DND-41 (cell line): ENCODE data around the gene SP2.
"Not testable (repeated sequence)": the region's sequence is repeated elsewhere in the genome, so short reads cannot be mapped to it uniquely, and the experiment has no call there.

Source experiments
- ATAC-seq: fragments of 200-7000 bp; cut with Tn5 transposase; 3 replicates; pipeline ENCODE4 v1.9.1; 2021; ENCODE audit warnings: low read depth; ENCODE audit not compliant: insufficient read depth
- DNase-seq: peaks from one replicate; pipeline ENCODE4 v3.0.0-alpha.2; 2020
- H2AFZ ChIP-seq: 2 replicates; pipeline ENCODE4 v1.6.0; 2012; ENCODE audit warnings: low read depth, low read length
- H3K27ac ChIP-seq: 2 replicates; pipeline ENCODE4 v1.5.1; 2012; ENCODE audit warnings: low read length, inconsistent platforms
- H3K27me3 ChIP-seq: fragments of 200-600 bp; sonication (generic); 2 replicates; pipeline ENCODE4 v1.6.0; 2012; ENCODE audit warnings: low read length, mild to moderate bottlenecking, inconsistent platforms; ENCODE audit not compliant: insufficient read depth, poor library complexity
- H3K36me3 ChIP-seq: 2 replicates; pipeline ENCODE4 v1.5.1; 2012; ENCODE audit warnings: low read length, inconsistent platforms; ENCODE audit not compliant: insufficient read depth
- H3K4me1 ChIP-seq: 2 replicates; pipeline ENCODE4 v1.5.1; 2012; ENCODE audit warnings: mild to moderate bottlenecking, low read length; ENCODE audit not compliant: insufficient read depth
- H3K4me2 ChIP-seq: 2 replicates; pipeline ENCODE4 v1.6.0; 2012; ENCODE audit warnings: mild to moderate bottlenecking, moderate library complexity, low read length, inconsistent platforms; ENCODE audit not compliant: insufficient read depth
- H3K4me3 ChIP-seq, 2 experiments: fragments of 200-600 bp in 1 of 2; shearing (Covaris generic) in 1 of 2; 2 replicates each; pipeline ENCODE4 v1.5.1; 2012 to 2016; ENCODE audit warnings: inconsistent platforms in 2 of 2, low read length in 2 of 2, mild to moderate bottlenecking in 2 of 2, low read depth in 1 of 2, moderate library complexity in 1 of 2
- H3K79me2 ChIP-seq: 2 replicates; pipeline ENCODE4 v1.6.0; 2012; ENCODE audit warnings: low read length, inconsistent platforms; ENCODE audit not compliant: insufficient read depth
- H3K9ac ChIP-seq: 2 replicates; pipeline ENCODE4 v1.6.0; 2012; ENCODE audit warnings: low read depth, mild to moderate bottlenecking, inconsistent platforms, low read length, moderate library complexity
- H3K9me3 ChIP-seq: 2 replicates; pipeline ENCODE4 v1.5.1; 2012; ENCODE audit warnings: low read length, moderate library complexity, mild to moderate bottlenecking, inconsistent platforms; ENCODE audit not compliant: insufficient read depth, severe bottlenecking
- H4K20me1 ChIP-seq: 2 replicates; pipeline ENCODE4 v1.6.0; 2012; ENCODE audit warnings: low read length; ENCODE audit not compliant: insufficient read depth
- EZH2 ChIP-seq: IDR thresholded peaks from 3 replicates; pipeline ENCODE4 v1.6.1; 2012; ENCODE audit warnings: borderline replicate concordance, low read depth, mild to moderate bottlenecking, moderate library complexity, low read length, inconsistent platforms; ENCODE audit not compliant: severe bottlenecking
- TF ChIP-seq, protein P1 (sequence below): IDR thresholded peaks from 2 replicates; pipeline ENCODE4 v1.5.1; 2012; ENCODE audit warnings: borderline replicate concordance, low read length, moderate library complexity, mild to moderate bottlenecking; ENCODE audit not compliant: poor library complexity, severe bottlenecking; ENCODE audit errors: extremely low read depth

SP2 gene

DNA sequence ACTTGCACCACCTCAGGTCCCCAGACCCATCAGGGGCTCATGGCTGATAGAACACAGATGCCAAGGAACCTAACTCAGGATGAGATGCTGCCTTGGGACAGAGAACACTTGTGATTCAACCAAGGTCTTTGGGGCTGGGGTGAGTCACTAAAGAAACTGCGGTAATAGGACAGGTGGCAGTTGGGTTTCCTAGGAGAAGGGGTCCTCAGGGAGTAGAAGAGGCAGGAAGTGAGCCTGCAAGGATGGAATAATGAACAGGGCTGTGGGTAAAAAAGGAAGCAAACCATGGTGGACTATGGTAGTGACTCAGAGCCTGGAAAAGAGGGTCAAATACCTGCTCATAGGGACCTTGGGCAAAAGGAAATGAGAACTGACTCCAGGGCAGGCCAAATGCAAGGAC, 38.8 kb downstream of the SP2 start:
- Histone ChIP-seq H3K4me1 (peaks cover 2% of the 10 kb centered on the region; the same call in 1 of the 2 replicates), H3K79me2 (no peaks in the 10 kb centered on the region; the same call in 1 of the 2 replicates), H3K27ac (no peak overlapping the region), H3K4me2 (no peak overlapping the region), H2AFZ (no peak overlapping the region), H3K4me3 (no peak overlapping the region), H3K27me3 (no peaks in the 10 kb centered on the region), H4K20me1 (no peaks in the 10 kb centered on the region; the same call in 1 of the 2 replicates), H3K9me3 (no peaks in the 10 kb centered on the region), H3K9ac (no peak overlapping the region), H3K36me3 (peaks cover 8% of the 10 kb centered on the region; the same call in 1 of the 2 replicates)
- no peak for ATAC-seq
- no peak for DNase-seq
- TF ChIP-seq, protein P1, sequence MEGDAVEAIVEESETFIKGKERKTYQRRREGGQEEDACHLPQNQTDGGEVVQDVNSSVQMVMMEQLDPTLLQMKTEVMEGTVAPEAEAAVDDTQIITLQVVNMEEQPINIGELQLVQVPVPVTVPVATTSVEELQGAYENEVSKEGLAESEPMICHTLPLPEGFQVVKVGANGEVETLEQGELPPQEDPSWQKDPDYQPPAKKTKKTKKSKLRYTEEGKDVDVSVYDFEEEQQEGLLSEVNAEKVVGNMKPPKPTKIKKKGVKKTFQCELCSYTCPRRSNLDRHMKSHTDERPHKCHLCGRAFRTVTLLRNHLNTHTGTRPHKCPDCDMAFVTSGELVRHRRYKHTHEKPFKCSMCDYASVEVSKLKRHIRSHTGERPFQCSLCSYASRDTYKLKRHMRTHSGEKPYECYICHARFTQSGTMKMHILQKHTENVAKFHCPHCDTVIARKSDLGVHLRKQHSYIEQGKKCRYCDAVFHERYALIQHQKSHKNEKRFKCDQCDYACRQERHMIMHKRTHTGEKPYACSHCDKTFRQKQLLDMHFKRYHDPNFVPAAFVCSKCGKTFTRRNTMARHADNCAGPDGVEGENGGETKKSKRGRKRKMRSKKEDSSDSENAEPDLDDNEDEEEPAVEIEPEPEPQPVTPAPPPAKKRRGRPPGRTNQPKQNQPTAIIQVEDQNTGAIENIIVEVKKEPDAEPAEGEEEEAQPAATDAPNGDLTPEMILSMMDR: no peak
- TF ChIP-seq EZH2: no peak

DNA sequence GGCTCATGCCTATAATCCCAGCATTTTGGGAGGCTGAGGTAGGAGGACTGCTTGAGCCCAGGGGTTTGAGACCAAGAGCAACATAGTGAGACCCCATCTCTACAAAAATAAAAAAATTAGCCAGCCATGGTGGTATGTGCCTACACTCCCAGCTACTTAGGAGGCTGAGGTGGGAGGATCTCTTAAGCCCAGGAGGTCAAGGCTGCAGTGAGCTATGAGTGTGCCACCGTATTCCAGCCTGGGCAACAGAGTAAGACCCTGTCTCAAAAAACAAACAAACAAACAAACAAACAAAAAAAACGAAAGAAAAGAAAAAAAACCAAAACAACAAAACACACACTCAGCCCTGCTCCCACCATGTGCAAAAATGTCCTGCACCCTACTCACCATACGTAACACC, 39.4 kb downstream of the SP2 start:
- not testable (repeated sequence) for H3K9me3 ChIP-seq, DNase-seq, ATAC-seq, H3K27ac ChIP-seq, H2AFZ ChIP-seq, H3K36me3 ChIP-seq, H3K4me3 ChIP-seq, H3K27me3 ChIP-seq, H3K4me1 ChIP-seq, H3K9ac ChIP-seq, H3K79me2 ChIP-seq, H4K20me1 ChIP-seq, H3K4me2 ChIP-seq

DNA sequence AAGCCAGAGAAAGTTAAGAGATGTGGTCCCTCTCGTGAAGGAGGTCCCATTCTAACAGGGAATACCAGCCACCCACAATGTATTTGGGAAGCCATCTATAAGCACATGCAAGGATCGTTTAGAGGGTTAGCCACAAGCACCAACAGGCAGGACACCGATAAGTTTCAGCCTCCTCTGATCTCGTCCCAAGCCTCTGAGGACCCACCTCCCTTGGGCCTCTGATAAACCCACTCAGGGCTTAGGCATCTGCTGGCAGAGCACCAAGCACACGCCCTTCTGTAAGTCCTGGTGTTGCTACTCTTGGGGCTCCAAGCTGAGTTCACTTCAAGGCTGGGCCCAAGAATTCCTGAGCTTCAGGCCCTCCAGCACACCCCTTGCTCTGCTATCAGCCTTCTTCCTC, 39.9 kb downstream of the SP2 start:
- H3K36me3 ChIP-seq: no peaks in the 10 kb centered on the region
- no peaks in the 10 kb centered on the region; the same call in 1 of the 2 replicates for H4K20me1 ChIP-seq
- no peak overlapping the region for H3K27ac ChIP-seq
- ATAC-seq: no peak
- DNase-seq: no peak
- no peak overlapping the region for H3K4me3 ChIP-seq
- no peak overlapping the region for H2AFZ ChIP-seq
- no peak overlapping the region for H3K9ac ChIP-seq
- H3K27me3 ChIP-seq: no peaks in the 10 kb centered on the region
- peaks cover 3% of the 10 kb centered on the region for H3K79me2 ChIP-seq
- peaks cover 13% of the 10 kb centered on the region for H3K4me1 ChIP-seq
- TF ChIP-seq, protein P1: no peak
- TF ChIP-seq EZH2: no peak
- H3K9me3 ChIP-seq: no peaks in the 10 kb centered on the region
- no peak overlapping the region for H3K4me2 ChIP-seq

DNA sequence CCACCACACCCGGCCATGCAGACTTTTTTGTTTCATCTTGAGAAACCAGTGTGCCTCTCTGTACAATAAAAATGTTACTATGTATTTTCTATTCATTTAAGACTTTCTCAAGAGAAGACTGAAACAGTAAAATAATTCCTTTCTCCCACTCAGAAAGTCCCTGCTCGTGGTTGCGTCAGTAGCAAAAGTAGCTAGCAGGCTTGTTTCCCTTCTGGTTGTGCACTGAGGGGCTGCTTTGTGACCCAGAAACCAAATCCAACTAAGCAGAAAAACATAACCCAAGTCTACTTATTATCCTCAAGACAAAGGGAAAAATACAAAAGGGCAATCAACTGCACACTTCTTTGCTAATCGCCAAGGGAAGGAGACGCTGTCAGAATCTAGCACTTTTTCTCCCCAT, 41.9 kb downstream of the SP2 start:
- H3K27me3 ChIP-seq: no peaks in the 10 kb centered on the region
- no peak overlapping the region for H3K27ac ChIP-seq
- H3K9me3 ChIP-seq: no peaks in the 10 kb centered on the region
- no peaks in the 10 kb centered on the region; the same call in 1 of the 2 replicates for H4K20me1 ChIP-seq
- H3K4me2 ChIP-seq: no peak overlapping the region
- H3K9ac ChIP-seq: no peak overlapping the region
- TF ChIP-seq, protein P1: no peak
- no peak for TF ChIP-seq EZH2
- peaks cover 28% of the 10 kb centered on the region for H3K4me1 ChIP-seq
- H2AFZ ChIP-seq: no peak overlapping the region
- DNase-seq (no peak), ATAC-seq (no peak)
- peaks cover 16% of the 10 kb centered on the region for H3K79me2 ChIP-seq
- no peak overlapping the region for H3K4me3 ChIP-seq
- H3K36me3 ChIP-seq: no peaks in the 10 kb centered on the region
